Natural killer cell treated with Interleukin-12 subunit alpha and Interleukin-12 subunit beta and Interleukin-15 and Interleukin-18, amount 100 ng/mL, for 72 hours (primary cell): ENCODE measurements around the gene TPST2. TPM values are rescaled to one million over a fixed set of nuclear protein-coding genes. Genes with fewer than 3 reads are reported as not detected.

Experiments used
- ATAC-seq, 2 donors: fragments of 150-1000 bp; cut with Tn5 transposase in 1 of 2; sonication (Bioruptor Pico), chemical (Tn5 transposase) in 1 of 2; 2 replicates each; pipeline ENCODE4 v1.10.0; 2021
- DNase-seq: peaks from one replicate; pipeline ENCODE4 v3.0.0; 2022; ENCODE audit warnings: low spot score
- H3K27ac Mint-ChIP-seq, 2 donors: 1 replicate in 1 of 2; 2 replicates in 1 of 2; pipeline ENCODE4 v1.8.0; 2022; ENCODE audit warnings: mixed read lengths in 2 of 2, mild to moderate bottlenecking in 1 of 2, moderate library complexity in 1 of 2
- H3K27me3 Mint-ChIP-seq, 2 donors: 1 replicate in 1 of 2; 2 replicates in 1 of 2; pipeline ENCODE4 v1.8.0; 2022; ENCODE audit warnings: mixed read lengths in 2 of 2
- H3K36me3 Mint-ChIP-seq: one replicate; pipeline ENCODE4 v1.8.0; 2022; ENCODE audit warnings: mixed read lengths
- H3K4me1 Mint-ChIP-seq, 2 donors: 1 replicate in 1 of 2; 2 replicates in 1 of 2; pipeline ENCODE4 v1.8.0; 2022; ENCODE audit warnings: low read depth in 2 of 2, mixed read lengths in 2 of 2, mild to moderate bottlenecking in 1 of 2
- H3K4me3 Mint-ChIP-seq: one replicate; pipeline ENCODE4 v1.8.0; 2022; ENCODE audit warnings: mixed read lengths
- H3K9me3 Mint-ChIP-seq: 2 replicates; pipeline ENCODE4 v1.8.0; 2022; ENCODE audit warnings: mixed read lengths
- total RNA-seq, 2 donors: library from RNA; stranded (reverse); gene quantifications; one replicate each; pipeline ENCODE4 v1.2.3, GENCODE V29; 2022

TPST2 gene
- total RNA-seq, 2 donors from 2014 or later: 43.1 to 43.6 TPM

DNA sequence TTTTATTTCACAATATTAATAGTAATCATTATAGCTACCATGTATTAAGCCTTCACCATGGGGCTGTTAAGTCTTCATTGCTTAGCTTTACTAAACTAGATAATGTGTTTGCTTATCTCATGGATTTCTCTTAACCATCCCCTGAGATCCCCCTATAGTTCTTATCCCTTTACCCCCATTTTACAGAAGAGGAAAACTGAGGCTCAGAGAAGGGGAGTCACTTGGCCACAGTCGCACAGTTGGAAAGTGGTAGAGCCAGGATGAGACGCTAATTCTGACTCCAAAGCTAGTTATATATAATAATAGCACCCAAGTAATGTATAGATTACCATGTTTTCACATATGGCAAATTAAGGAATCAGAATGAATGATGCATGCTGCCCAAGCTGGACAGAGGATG is 67.9 kb downstream of the TPST2 start:
- DNase-seq: no peak
- H3K27ac Mint-ChIP-seq: peak overlapping the region in 1 of 2 donors; percentile 15

DNA sequence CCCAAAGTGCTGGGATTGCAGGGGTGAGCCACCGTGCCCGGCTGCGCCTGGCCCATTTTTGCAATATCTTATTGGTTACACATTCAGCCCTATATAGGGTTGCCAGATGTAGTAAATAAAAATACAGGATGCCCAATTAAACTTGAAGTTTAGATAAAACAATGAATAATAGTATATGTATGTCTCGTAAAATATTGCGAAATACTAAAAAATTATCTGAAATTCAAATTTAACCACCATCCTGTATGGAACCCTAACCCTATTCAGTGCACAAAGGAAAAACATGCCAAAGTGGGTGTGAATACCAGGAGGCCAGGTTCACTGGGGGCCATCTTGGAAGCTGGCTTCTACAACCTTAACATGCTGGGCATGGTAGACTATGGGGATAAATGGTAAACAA is 72.5 kb downstream of the TPST2 start:
- DNase-seq (no peak), ATAC-seq (no peak)
- no peaks in the 10 kb centered on the region for H3K27me3 Mint-ChIP-seq
- no peaks in the 10 kb centered on the region for H3K36me3 Mint-ChIP-seq
- H3K4me3 Mint-ChIP-seq: no peak overlapping the region
- H3K27ac Mint-ChIP-seq: no peak overlapping the region
- H3K9me3 Mint-ChIP-seq: no peaks in the 10 kb centered on the region
- H3K4me1 Mint-ChIP-seq: peaks cover 18 to 19% of the 10 kb centered on the region in 2 donors

More for the DNA sequence above, 67.9 kb downstream of the TPST2 start:
- Mint-ChIP-seq H3K4me1 (no peaks in the 10 kb centered on the region), H3K36me3 (peaks cover 11% of the 10 kb centered on the region), H3K9me3 (no peaks in the 10 kb centered on the region), H3K27me3 (no peaks in the 10 kb centered on the region), H3K4me3 (no peak overlapping the region)
- ATAC-seq: no peak

GRCh38 chr22:26516503-26516902 is 73.4 kb downstream of the TPST2 start:
- H3K4me1 Mint-ChIP-seq: peaks cover 22 to 24% of the 10 kb centered on the region in 2 donors
- H3K36me3 Mint-ChIP-seq: no peaks in the 10 kb centered on the region
- DNase-seq (no peak), ATAC-seq (peak in 1 of 2 donors; percentile 35)
- H3K27ac Mint-ChIP-seq: no peak overlapping the region
- H3K4me3 Mint-ChIP-seq: no peak overlapping the region
- no peaks in the 10 kb centered on the region for H3K9me3 Mint-ChIP-seq
- H3K27me3 Mint-ChIP-seq: no peaks in the 10 kb centered on the region

GRCh38 chr22:26515931-26516330 is 74.0 kb downstream of the TPST2 start:
- H3K9me3 Mint-ChIP-seq: no peaks in the 10 kb centered on the region

DNA sequence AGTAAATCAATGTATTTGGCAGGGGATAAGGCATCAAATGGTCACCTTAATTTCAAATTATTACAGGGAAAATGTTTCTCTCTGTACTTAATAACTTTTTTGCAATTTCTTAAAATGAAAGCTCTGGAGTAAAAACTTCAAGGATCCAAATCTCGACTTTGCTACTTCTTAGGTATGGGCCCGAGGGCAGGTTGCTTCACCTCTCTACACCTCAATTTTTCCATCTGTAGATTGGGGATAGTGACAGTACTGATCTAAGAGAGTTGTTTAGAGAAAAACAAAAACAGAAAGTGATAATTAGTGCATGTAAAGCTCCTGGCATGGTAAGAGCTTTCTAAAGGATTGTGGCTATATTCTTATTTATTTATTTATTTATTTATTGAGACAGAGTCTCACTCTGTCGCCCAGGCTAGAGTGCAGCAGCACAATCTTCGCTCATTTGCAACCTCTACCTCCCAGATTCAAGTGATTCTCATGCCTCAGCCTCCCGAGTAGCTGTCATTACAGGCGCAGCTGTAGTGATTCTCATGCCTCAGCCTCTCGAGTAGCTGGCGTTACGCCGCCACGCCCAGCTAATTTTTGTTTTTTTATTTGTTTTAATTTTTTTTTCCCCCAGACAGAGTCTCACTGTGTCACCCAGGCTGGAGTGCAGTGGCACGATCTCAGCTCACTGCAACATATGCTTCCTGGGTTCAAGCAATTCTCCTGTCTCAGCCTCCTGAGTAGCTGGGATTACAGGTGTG is 75.3 kb downstream of the TPST2 start:
- DNase-seq (no peak), ATAC-seq (no peak)
- H3K36me3 Mint-ChIP-seq: peaks cover 5% of the 10 kb centered on the region
- H3K4me3 Mint-ChIP-seq: peak overlapping the region; percentile 1
- no peaks in the 10 kb centered on the region for H3K27me3 Mint-ChIP-seq
- no peaks in the 10 kb centered on the region for H3K9me3 Mint-ChIP-seq
- peaks cover 34 to 37% of the 10 kb centered on the region in 2 donors for H3K4me1 Mint-ChIP-seq
- no peak overlapping the region for H3K27ac Mint-ChIP-seq

More at GRCh38 chr22:26515931-26516330, 74.0 kb downstream of the TPST2 start:
- H3K27me3 Mint-ChIP-seq: no peaks in the 10 kb centered on the region
- DNase-seq (no peak), ATAC-seq (no peak)
- no peak overlapping the region for H3K4me3 Mint-ChIP-seq
- H3K36me3 Mint-ChIP-seq: no peaks in the 10 kb centered on the region
- H3K27ac Mint-ChIP-seq: no peak overlapping the region
- H3K4me1 Mint-ChIP-seq: peaks cover 27 to 30% of the 10 kb centered on the region in 2 donors

DNA sequence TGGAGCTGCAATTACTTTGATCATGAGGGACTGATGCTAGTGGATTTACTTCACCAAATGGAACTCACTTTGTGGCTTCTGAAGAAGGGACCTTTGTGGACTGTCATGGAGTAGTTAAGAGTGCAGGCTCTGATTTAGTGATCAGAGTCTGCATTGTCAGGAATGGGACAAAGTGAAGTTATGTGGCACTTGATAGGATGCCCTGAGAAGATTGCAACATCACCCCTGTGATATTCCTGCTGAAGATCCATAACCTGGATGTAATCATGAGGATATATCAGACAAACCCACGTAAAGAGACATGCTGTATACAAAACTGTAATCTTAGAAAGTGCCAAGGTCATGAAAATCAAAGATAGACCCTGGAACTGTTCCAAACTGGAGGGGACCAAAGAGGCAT is 76.1 kb downstream of the TPST2 start:
- H3K9me3 Mint-ChIP-seq: no peaks in the 10 kb centered on the region
- DNase-seq (no peak), ATAC-seq (no peak)
- H3K27me3 Mint-ChIP-seq: no peaks in the 10 kb centered on the region
- H3K27ac Mint-ChIP-seq: peak overlapping the region; percentile 92 to 99
- H3K4me3 Mint-ChIP-seq: peak overlapping the region; percentile 99
- H3K4me1 Mint-ChIP-seq: peaks cover 37 to 39% of the 10 kb centered on the region in 2 donors
- peaks cover 11% of the 10 kb centered on the region for H3K36me3 Mint-ChIP-seq

GRCh38 chr22:26512149-26512793 is 77.7 kb downstream of the TPST2 start, which contains the start of gene TFIP11:
Gene TFIP11 (minus strand): TSS chr22:26512473. CDS start chr22:26510272, 2,201 bp downstream.
- H3K27me3 Mint-ChIP-seq: no peaks in the 10 kb centered on the region
- peaks cover 37 to 39% of the 10 kb centered on the region in 2 donors for H3K4me1 Mint-ChIP-seq
- peak within 1 kb of the TSS; percentile 92 to 99 for H3K27ac Mint-ChIP-seq
- DNase-seq (peak; percentile 95), ATAC-seq (peak; percentile 98 to 99)
- H3K9me3 Mint-ChIP-seq: no peaks in the 10 kb centered on the region
- peaks cover 11% of the 10 kb centered on the region for H3K36me3 Mint-ChIP-seq
- peak within 1 kb of the TSS; percentile 99 for H3K4me3 Mint-ChIP-seq

DNA sequence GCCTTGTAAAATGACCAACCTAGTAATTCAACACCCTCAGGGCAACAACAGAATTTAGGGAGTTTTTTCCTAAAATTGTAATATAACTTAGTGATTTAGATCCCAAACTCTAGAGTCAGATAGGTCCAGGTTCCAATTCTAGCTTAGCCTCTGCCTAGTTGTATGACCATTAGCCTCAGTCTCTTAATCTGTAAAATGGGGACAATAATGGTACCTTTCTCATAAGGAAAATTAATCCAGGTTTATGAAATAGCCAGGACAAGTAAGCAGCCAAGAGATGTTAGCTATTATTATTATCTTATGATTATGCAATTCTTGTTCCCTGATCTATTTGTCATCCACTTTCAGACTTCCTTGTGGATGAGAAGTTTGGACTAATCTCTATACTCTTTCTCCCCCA is 81.8 kb downstream of the TPST2 start:
- no peak overlapping the region for H3K4me3 Mint-ChIP-seq
- H3K27me3 Mint-ChIP-seq: no peaks in the 10 kb centered on the region
- DNase-seq (no peak), ATAC-seq (no peak)
- H3K4me1 Mint-ChIP-seq: peaks cover 39 to 40% of the 10 kb centered on the region in 2 donors
- H3K27ac Mint-ChIP-seq: no peak overlapping the region
- H3K9me3 Mint-ChIP-seq: no peaks in the 10 kb centered on the region
- peaks cover 36% of the 10 kb centered on the region for H3K36me3 Mint-ChIP-seq

DNA sequence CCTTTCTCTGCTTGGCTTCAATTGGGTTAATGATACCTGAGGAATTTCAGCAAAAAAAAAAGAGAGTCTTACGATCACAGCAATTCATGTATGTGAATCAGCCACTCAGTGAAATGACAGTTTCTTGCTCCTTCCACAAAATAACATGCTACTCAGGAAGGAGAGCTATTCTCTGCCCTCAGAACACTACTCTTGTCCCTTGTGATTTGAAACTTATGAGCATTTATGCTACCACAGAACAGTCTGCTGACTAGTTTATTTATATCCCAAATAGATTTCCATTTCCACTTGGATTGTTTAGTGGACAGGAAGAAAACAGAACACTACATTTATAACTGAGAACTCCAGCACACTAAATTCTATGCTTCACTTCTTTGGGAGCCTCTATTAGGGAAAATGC is 86.2 kb downstream of the TPST2 start:
- Mint-ChIP-seq H3K4me3 (peak overlapping the region; percentile 59), H3K4me1 (peaks cover 25% of the 10 kb centered on the region in 2 donors), H3K27me3 (no peaks in the 10 kb centered on the region), H3K9me3 (no peaks in the 10 kb centered on the region), H3K36me3 (peaks cover 50% of the 10 kb centered on the region), H3K27ac (peak overlapping the region; percentile 81 to 96)
- no peak for ATAC-seq
- DNase-seq: no peak

GRCh38 chr22:26502688-26503561 is 87.0 kb downstream of the TPST2 start:
- Mint-ChIP-seq H3K4me1 (peaks cover 25% of the 10 kb centered on the region in 2 donors), H3K4me3 (peak overlapping the region; percentile 59)

DNA sequence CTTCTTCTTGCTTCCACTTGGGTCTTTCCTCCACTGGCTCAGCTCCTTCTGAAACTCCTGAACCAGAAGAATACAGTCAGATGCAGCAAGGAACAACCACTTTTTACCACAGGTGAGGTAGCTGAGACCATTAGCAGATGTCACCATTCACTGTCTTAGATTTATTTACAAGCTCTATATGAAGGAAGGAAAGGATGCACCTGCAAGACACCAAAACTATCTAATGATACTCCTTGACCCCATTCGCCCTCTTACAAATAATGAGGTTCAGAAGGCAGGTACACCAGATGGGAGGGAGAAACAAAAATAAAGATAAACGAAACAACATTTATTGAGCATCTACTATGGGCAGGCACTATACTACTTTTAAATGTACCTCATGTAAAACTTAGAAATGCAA is 87.9 kb downstream of the TPST2 start:
- Mint-ChIP-seq H3K4me1 (peaks cover 25% of the 10 kb centered on the region in 2 donors), H3K36me3 (peaks cover 54% of the 10 kb centered on the region), H3K4me3 (no peak overlapping the region), H3K27me3 (no peaks in the 10 kb centered on the region), H3K9me3 (no peaks in the 10 kb centered on the region), H3K27ac (peak overlapping the region; percentile 81 to 96)
- ATAC-seq: no peak
- no peak for DNase-seq

More at GRCh38 chr22:26502688-26503561, 87.0 kb downstream of the TPST2 start:
- ATAC-seq (peak; percentile 87 to 95), DNase-seq (peak; percentile 73)
- Mint-ChIP-seq H3K9me3 (no peaks in the 10 kb centered on the region), H3K27ac (peak overlapping the region; percentile 81 to 96), H3K36me3 (peaks cover 50% of the 10 kb centered on the region), H3K27me3 (no peaks in the 10 kb centered on the region)

GRCh38 chr22:26499188-26499703 is 90.7 kb downstream of the TPST2 start:
- DNase-seq (no peak), ATAC-seq (no peak)
- peaks cover 22 to 27% of the 10 kb centered on the region in 2 donors for H3K4me1 Mint-ChIP-seq
- no peaks in the 10 kb centered on the region for H3K9me3 Mint-ChIP-seq
- peaks cover 47% of the 10 kb centered on the region for H3K36me3 Mint-ChIP-seq
- H3K27ac Mint-ChIP-seq: no peak overlapping the region
- no peak overlapping the region for H3K4me3 Mint-ChIP-seq
- H3K27me3 Mint-ChIP-seq: no peaks in the 10 kb centered on the region

DNA sequence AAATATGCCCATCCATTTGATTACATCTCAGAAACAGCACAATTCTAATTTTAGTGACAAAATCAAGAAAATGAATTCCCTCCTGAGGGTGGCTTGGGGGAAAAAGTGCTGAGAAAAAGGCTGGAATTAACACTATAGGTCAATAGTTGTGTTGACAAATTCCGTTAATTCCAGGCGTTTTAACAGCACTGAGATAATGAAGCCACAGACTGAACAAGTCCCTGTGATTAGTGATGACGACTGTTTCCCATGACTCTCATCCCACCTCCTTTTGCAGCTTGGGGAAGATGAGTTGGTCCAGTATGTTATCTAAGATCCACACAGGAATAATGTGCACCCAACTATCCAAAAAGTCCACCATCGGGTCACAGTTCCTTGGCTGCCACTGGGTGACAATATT is 93.5 kb downstream of the TPST2 start:
- H3K27ac Mint-ChIP-seq: no peak overlapping the region
- no peaks in the 10 kb centered on the region for H3K9me3 Mint-ChIP-seq
- no peaks in the 10 kb centered on the region for H3K27me3 Mint-ChIP-seq
- H3K4me3 Mint-ChIP-seq: no peak overlapping the region
- ATAC-seq: no peak
- peaks cover 0 to 11% of the 10 kb centered on the region in 2 donors for H3K4me1 Mint-ChIP-seq
- DNase-seq: no peak
- H3K36me3 Mint-ChIP-seq: peaks cover 25% of the 10 kb centered on the region
